PC-9 (cell line): Measurements from ENCODE around the gene ALDH1A3. TPM values are rescaled to one million over a fixed set of nuclear protein-coding genes. Genes with fewer than 3 reads are reported as not detected.

ENCODE experiments used
- BruUV-seq: library from RNA; stranded (reverse); fragments of 400-500 nt; replicated peaks from 2 replicates; lab custom pipeline; 2021; lab: Mats Ljungman, UMichigan
- CTCF ChIA-PET: fragments of 300-600 bp; sonication (Branson Sonifier 250); formaldehyde crosslinking; loops from one replicate; lab custom pipeline; 2022; ENCODE audit warnings: antibody characterized with exemption; lab: Charles Lee
- POLR2A ChIA-PET: fragments of 300-600 bp; sonication (Branson Sonifier 250); formaldehyde crosslinking; loops from one replicate; lab custom pipeline; 2022; ENCODE audit warnings: antibody characterized with exemption; ENCODE audit not compliant: unreplicated experiment; lab: Charles Lee
- DNase-seq, 2 experiments: peaks; one replicate each; pipeline versions ENCODE4 v3.0.0 to v3.0.0-alpha.2; 2015 to 2022; ENCODE audit warnings: mixed read lengths in 1 of 2
- H2AFZ ChIP-seq: fragments of 200-600 bp; sonication (generic); 2 replicates; pipeline ENCODE4 v1.8.1; 2017; ENCODE audit warnings: antibody characterized with exemption
- H3F3A ChIP-seq: fragments of 200-600 bp; sonication (generic); 2 replicates; pipeline ENCODE4 v1.8.1; 2017; ENCODE audit warnings: antibody characterized with exemption, mild to moderate bottlenecking, low read depth; ENCODE audit not compliant: insufficient read depth
- H3K27ac ChIP-seq: fragments of 200-600 bp; sonication (generic); 2 replicates; pipeline ENCODE4 v1.6.1; 2016; ENCODE audit warnings: mixed run types
- H3K27me3 ChIP-seq: fragments of 200-600 bp; sonication (generic); 2 replicates; pipeline ENCODE4 v1.6.1; 2016; ENCODE audit warnings: low read depth, mixed run types; ENCODE audit not compliant: insufficient read depth
- H3K36me3 ChIP-seq: fragments of 200-600 bp; sonication (generic); 2 replicates; pipeline ENCODE4 v1.6.1; 2016; ENCODE audit warnings: low read depth, mixed run types
- H3K4me1 ChIP-seq: fragments of 200-600 bp; sonication (generic); replicated peaks from 2 replicates; pipeline ENCODE4 v1.6.1; 2016; ENCODE audit warnings: mixed run types; ENCODE audit not compliant: insufficient read depth
- H3K4me2 ChIP-seq: fragments of 200-600 bp; sonication (generic); 2 replicates; pipeline ENCODE4 v1.6.1; 2017; ENCODE audit warnings: mixed run types
- H3K4me3 ChIP-seq: fragments of 200-600 bp; sonication (generic); 2 replicates; pipeline ENCODE4 v1.6.1; 2016; ENCODE audit warnings: mixed run types
- H3K79me2 ChIP-seq: fragments of 200-600 bp; sonication (generic); 2 replicates; pipeline ENCODE4 v1.6.1; 2017; ENCODE audit warnings: low read depth, mixed run types
- H3K9me2 ChIP-seq: fragments of 200-600 bp; sonication (generic); 2 replicates; pipeline ENCODE4 v1.8.1; 2017; ENCODE audit warnings: mild to moderate bottlenecking; ENCODE audit not compliant: insufficient read depth
- H3K9me3 ChIP-seq: fragments of 200-600 bp; sonication (generic); 2 replicates; pipeline ENCODE4 v1.8.1; 2016; ENCODE audit warnings: low read depth; ENCODE audit not compliant: insufficient read depth
- H4K20me1 ChIP-seq: fragments of 200-600 bp; sonication (generic); 2 replicates; pipeline ENCODE4 v1.8.1; 2017; ENCODE audit not compliant: insufficient read depth
- CTCF ChIP-seq: fragments of 200-600 bp; sonication (generic); conservative IDR thresholded peaks from 2 replicates; pipeline ENCODE4 v1.6.1; 2017; ENCODE audit warnings: mixed run types, antibody characterized with exemption, mild to moderate bottlenecking, moderate library complexity
- EZH2 ChIP-seq: fragments of 200-600 bp; sonication (generic); IDR thresholded peaks from 2 replicates; pipeline ENCODE4 v1.8.0; 2017; ENCODE audit warnings: antibody characterized with exemption, low read depth
- intact Hi-C: fragments of 100-400 bp; cut with micrococcal nuclease; formaldehyde crosslinking; loops from one replicate; pipeline ENCODE4 v1.10.0; 2022; ENCODE audit not compliant: unreplicated experiment
- total RNA-seq: library from RNA; stranded (reverse); gene quantifications from 2 replicates; pipeline ENCODE4 v1.2.3, GENCODE V29; 2021

ALDH1A3 gene
- total RNA-seq, 1 experiment from 2014 or later, result 469 TPM

GRCh38 chr15:100944244-100944895 lies 64.7 kb downstream of the ALDH1A3 start:
- BruUV-seq, result no TSS peak
- no peak overlapping the region for H2AFZ ChIP-seq
- 0 out of 2 replicates have a peak, but pooled peaks cover 3% of the 10 kb centered on the region for H3F3A ChIP-seq
- ChIA-PET POLR2A (no interaction called here), CTCF (no interaction called here)
- intact Hi-C loops, result no loop called here
- no peak overlapping the region for H3K27ac ChIP-seq
- H3K9me2 ChIP-seq, result no peaks in the 10 kb centered on the region
- no peaks in the 10 kb centered on the region for H3K9me3 ChIP-seq
- no peak for DNase-seq
- H3K4me2 ChIP-seq, result no peak overlapping the region
- H3K4me1 ChIP-seq, result no peaks in the 10 kb centered on the region
- H3K4me3 ChIP-seq, result no peak overlapping the region
- no peaks in the 10 kb centered on the region for H3K36me3 ChIP-seq
- H4K20me1 ChIP-seq, result no peaks in the 10 kb centered on the region
- TF ChIP-seq CTCF (no peak), EZH2 (no peak)
- H3K27me3 ChIP-seq, result no peaks in the 10 kb centered on the region
- no peaks in the 10 kb centered on the region for H3K79me2 ChIP-seq

GRCh38 chr15:100944986-100945385 lies 65.4 kb downstream of the ALDH1A3 start:
- H3K79me2 ChIP-seq, result no peaks in the 10 kb centered on the region
- CTCF ChIA-PET, result interaction anchor here (0.6 to 0.7 kb wide), 2 partner anchors 54 to 62 kb away, joined by 4 to 6 read pairs; no protein-coding TSS in a partner anchor
- no peaks in the 10 kb centered on the region for H4K20me1 ChIP-seq
- no peak overlapping the region for H3K4me2 ChIP-seq
- intact Hi-C loops, result no loop called here
- no TSS peak for BruUV-seq
- no peaks in the 10 kb centered on the region for H3K9me3 ChIP-seq
- H3K4me1 ChIP-seq, result no peaks in the 10 kb centered on the region
- H3K27ac ChIP-seq, result no peak overlapping the region
- POLR2A ChIA-PET, result no interaction called here
- DNase-seq, result no peak
- H3K36me3 ChIP-seq, result no peaks in the 10 kb centered on the region
- 0 out of 2 replicates have a peak, but pooled peaks cover 3% of the 10 kb centered on the region for H3F3A ChIP-seq
- no peaks in the 10 kb centered on the region for H3K9me2 ChIP-seq
- no peak overlapping the region for H3K4me3 ChIP-seq
- H3K27me3 ChIP-seq, result no peaks in the 10 kb centered on the region
- H2AFZ ChIP-seq, result no peak overlapping the region
- no peak for TF ChIP-seq CTCF
- TF ChIP-seq EZH2, result no peak

GRCh38 chr15:100947760-100948429 lies 68.3 kb downstream of the ALDH1A3 start:
- H3K36me3 ChIP-seq, result no peaks in the 10 kb centered on the region
- H3K4me1 ChIP-seq, result no peaks in the 10 kb centered on the region
- H2AFZ ChIP-seq, result no peak overlapping the region
- no peak for TF ChIP-seq CTCF
- no peak for TF ChIP-seq EZH2
- H3F3A ChIP-seq, result no peaks in the 10 kb centered on the region
- H3K9me2 ChIP-seq, result no peaks in the 10 kb centered on the region
- no peaks in the 10 kb centered on the region for H4K20me1 ChIP-seq
- ChIA-PET POLR2A (no interaction called here), CTCF (interaction anchor here (0.6 kb wide), 1 partner anchor 30 kb away, joined by 3 read pairs; no protein-coding TSS in a partner anchor)
- H3K27ac ChIP-seq, result no peak overlapping the region
- H3K4me3 ChIP-seq, result no peak overlapping the region
- H3K27me3 ChIP-seq, result no peaks in the 10 kb centered on the region
- H3K9me3 ChIP-seq, result no peaks in the 10 kb centered on the region
- no peaks in the 10 kb centered on the region for H3K79me2 ChIP-seq
- H3K4me2 ChIP-seq, result no peak overlapping the region
- intact Hi-C loops, result no loop called here
- no peak for DNase-seq
- no TSS peak for BruUV-seq
